A673 (cell line): ENCODE measurements around the gene MGAT3. TPM values are rescaled to one million over a fixed set of nuclear protein-coding genes. Genes with fewer than 3 reads are reported as not detected.

Experiments
- BruUV-seq: library from RNA; stranded (reverse); fragments of 400-500 nt; replicated peaks from 2 replicates; lab custom pipeline; 2021; lab: Mats Ljungman, UMichigan
- CTCF ChIA-PET: fragments of 300-600 bp; sonication (Branson Sonifier 250); formaldehyde crosslinking; loops from one replicate; lab custom pipeline; 2022; ENCODE audit warnings: antibody characterized with exemption; lab: Charles Lee
- POLR2A ChIA-PET: fragments of 300-600 bp; sonication (Branson Sonifier 250); formaldehyde crosslinking; loops from one replicate; lab custom pipeline; 2022; ENCODE audit warnings: antibody characterized with exemption; ENCODE audit not compliant: low non-redundant PET; lab: Charles Lee
- DNase-seq: peaks from one replicate; pipeline ENCODE4 v3.0.0-alpha.2; 2015; ENCODE audit warnings: low spot score
- H3K27ac ChIP-seq: fragments of 200-600 bp; sonication (generic); 2 replicates; pipeline ENCODE4 v1.5.1; 2016; ENCODE audit warnings: mixed run types, low read depth, mild to moderate bottlenecking, mixed read lengths, antibody characterized with exemption, low read length; ENCODE audit not compliant: poor library complexity, severe bottlenecking
- H3K27me3 ChIP-seq: fragments of 200-600 bp; sonication (generic); replicated peaks from 2 replicates; pipeline ENCODE4 v1.6.1; 2017; ENCODE audit warnings: mixed run types, low read depth, mild to moderate bottlenecking, mixed read lengths, antibody characterized with exemption, low read length; ENCODE audit not compliant: insufficient read depth, poor library complexity
- H3K36me3 ChIP-seq: fragments of 200-600 bp; sonication (generic); 2 replicates; pipeline ENCODE4 v1.6.1; 2016; ENCODE audit warnings: mixed run types, mild to moderate bottlenecking, mixed read lengths, antibody characterized with exemption, low read length; ENCODE audit not compliant: insufficient read depth, poor library complexity, severe bottlenecking
- H3K4me1 ChIP-seq: fragments of 200-600 bp; sonication (generic); 2 replicates; pipeline ENCODE4 v1.6.1; 2017; ENCODE audit warnings: mixed run types, mild to moderate bottlenecking, mixed read lengths, antibody characterized with exemption, low read length; ENCODE audit not compliant: insufficient read depth, poor library complexity, severe bottlenecking
- H3K4me3 ChIP-seq: fragments of 200-600 bp; sonication (generic); 2 replicates; pipeline ENCODE4 v1.5.1; 2016; ENCODE audit warnings: low read depth, mixed run types, mild to moderate bottlenecking, mixed read lengths, low read length; ENCODE audit not compliant: poor library complexity, severe bottlenecking
- H3K9me3 ChIP-seq: fragments of 200-600 bp; sonication (generic); 2 replicates; pipeline ENCODE4 v1.6.1; 2016; ENCODE audit warnings: mixed run types, low read depth, mild to moderate bottlenecking, mixed read lengths, antibody characterized with exemption, low read length; ENCODE audit not compliant: poor library complexity, severe bottlenecking
- EZH2 ChIP-seq: fragments of 200-600 bp; sonication (generic); IDR thresholded peaks from 2 replicates; pipeline ENCODE4 v1.6.1; 2017; ENCODE audit warnings: borderline replicate concordance, low read depth, mild to moderate bottlenecking, mixed read lengths, antibody characterized with exemption, low read length; ENCODE audit not compliant: poor library complexity, severe bottlenecking
- intact Hi-C: fragments of 100-400 bp; cut with micrococcal nuclease; formaldehyde crosslinking; loops from one replicate; pipeline ENCODE4 v1.10.0; 2022; ENCODE audit not compliant: unreplicated experiment
- total RNA-seq: library from RNA; stranded (reverse); gene quantifications from 2 replicates; pipeline ENCODE4 v1.2.3, GENCODE V29; 2021
- TF ChIP-seq, protein P1 (sequence below): fragments of 300-800, 200-600 bp; sonication (generic); conservative IDR thresholded peaks from 2 replicates; pipeline ENCODE4 v1.5.1; 2017; ENCODE audit warnings: low read depth, mild to moderate bottlenecking, antibody characterized with exemption, low read length, moderate library complexity, mixed read lengths

The MGAT3 gene
- total RNA-seq, 1 experiment from 2014 or later, result 2.7 TPM

DNA sequence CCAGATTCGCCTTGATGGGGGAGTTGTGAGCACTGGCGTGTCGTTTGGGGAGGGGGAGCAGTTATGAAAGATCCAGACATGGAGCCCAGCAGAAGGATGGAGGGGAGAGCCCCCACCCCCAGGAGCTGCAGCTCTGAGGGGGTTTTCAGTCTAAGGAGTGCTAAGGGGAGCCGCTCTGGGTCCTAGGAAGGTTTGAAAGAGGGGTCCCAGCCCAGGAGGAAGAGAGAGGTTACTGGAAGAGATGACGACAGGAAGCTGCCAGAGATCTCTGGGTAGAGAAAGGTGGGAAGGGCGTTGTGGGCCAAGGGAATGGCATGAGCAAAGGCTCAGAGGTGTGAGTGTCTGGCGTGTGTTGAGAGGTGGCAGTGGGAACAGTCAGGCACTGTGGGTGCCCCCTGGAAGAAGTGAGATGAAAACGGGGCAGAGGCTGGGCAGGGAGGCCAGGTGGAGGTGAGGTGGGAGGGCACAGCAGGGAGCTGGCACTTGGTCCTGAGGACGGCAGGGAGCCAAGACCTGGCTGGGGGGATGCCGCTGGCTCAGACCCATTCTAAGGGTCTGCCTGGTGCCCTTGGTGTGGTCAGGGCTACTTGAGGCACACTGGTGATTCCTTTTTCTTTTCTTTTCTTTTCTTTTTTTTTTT lies 1.8 kb downstream of the MGAT3 start:
- POLR2A ChIA-PET, result no interaction called here
- intact Hi-C loops, result no loop called here
- BruUV-seq, result no TSS peak

DNA sequence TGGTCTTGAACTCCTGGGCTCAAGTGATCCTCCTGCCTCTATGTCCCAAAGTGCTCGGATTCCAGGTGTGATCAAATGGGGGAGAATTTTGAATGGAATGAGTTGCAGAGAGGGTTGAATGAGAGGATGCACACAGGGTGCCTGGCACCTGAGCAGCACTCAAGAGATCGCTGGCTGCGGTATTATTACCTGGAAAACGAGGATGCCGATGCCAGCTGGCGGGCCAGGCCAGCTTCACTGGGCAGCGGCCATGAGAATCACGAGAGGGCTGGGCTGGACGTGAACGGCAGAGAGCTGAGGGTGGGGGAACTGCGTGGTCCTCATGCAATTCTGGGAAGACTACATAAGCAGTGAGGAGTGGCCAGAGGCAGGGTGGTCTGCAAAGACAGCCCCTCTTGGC lies 2.9 kb downstream of the MGAT3 start:
- Histone ChIP-seq H3K27me3 (no peaks in the 10 kb centered on the region), H3K36me3 (no peaks in the 10 kb centered on the region), H3K9me3 (no peaks in the 10 kb centered on the region), H3K4me1 (peaks cover 6% of the 10 kb centered on the region), H3K4me3 (no peak overlapping the region), H3K27ac (no peak overlapping the region)
- no peak for DNase-seq
- no peak for TF ChIP-seq EZH2
- TF ChIP-seq, protein P1, sequence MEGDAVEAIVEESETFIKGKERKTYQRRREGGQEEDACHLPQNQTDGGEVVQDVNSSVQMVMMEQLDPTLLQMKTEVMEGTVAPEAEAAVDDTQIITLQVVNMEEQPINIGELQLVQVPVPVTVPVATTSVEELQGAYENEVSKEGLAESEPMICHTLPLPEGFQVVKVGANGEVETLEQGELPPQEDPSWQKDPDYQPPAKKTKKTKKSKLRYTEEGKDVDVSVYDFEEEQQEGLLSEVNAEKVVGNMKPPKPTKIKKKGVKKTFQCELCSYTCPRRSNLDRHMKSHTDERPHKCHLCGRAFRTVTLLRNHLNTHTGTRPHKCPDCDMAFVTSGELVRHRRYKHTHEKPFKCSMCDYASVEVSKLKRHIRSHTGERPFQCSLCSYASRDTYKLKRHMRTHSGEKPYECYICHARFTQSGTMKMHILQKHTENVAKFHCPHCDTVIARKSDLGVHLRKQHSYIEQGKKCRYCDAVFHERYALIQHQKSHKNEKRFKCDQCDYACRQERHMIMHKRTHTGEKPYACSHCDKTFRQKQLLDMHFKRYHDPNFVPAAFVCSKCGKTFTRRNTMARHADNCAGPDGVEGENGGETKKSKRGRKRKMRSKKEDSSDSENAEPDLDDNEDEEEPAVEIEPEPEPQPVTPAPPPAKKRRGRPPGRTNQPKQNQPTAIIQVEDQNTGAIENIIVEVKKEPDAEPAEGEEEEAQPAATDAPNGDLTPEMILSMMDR, result no peak
- ChIA-PET CTCF (no interaction called here), POLR2A (no interaction called here)
- intact Hi-C loops, result no loop called here
- BruUV-seq, result no TSS peak

More for the DNA sequence above, 1.8 kb downstream of the MGAT3 start:
- Histone ChIP-seq H3K9me3 (no peaks in the 10 kb centered on the region), H3K27ac (no peak overlapping the region), H3K4me1 (peaks cover 6% of the 10 kb centered on the region), H3K4me3 (peak overlapping the region; percentile 71), H3K27me3 (no peaks in the 10 kb centered on the region), H3K36me3 (no peaks in the 10 kb centered on the region)
- CTCF ChIA-PET, result interaction anchor here (0.9 kb wide), 1 partner anchor 70 kb away, joined by 3 read pairs; no protein-coding TSS in a partner anchor
- DNase-seq, result no peak
- TF ChIP-seq EZH2, result no peak
- TF ChIP-seq, protein P1, result no peak

DNA sequence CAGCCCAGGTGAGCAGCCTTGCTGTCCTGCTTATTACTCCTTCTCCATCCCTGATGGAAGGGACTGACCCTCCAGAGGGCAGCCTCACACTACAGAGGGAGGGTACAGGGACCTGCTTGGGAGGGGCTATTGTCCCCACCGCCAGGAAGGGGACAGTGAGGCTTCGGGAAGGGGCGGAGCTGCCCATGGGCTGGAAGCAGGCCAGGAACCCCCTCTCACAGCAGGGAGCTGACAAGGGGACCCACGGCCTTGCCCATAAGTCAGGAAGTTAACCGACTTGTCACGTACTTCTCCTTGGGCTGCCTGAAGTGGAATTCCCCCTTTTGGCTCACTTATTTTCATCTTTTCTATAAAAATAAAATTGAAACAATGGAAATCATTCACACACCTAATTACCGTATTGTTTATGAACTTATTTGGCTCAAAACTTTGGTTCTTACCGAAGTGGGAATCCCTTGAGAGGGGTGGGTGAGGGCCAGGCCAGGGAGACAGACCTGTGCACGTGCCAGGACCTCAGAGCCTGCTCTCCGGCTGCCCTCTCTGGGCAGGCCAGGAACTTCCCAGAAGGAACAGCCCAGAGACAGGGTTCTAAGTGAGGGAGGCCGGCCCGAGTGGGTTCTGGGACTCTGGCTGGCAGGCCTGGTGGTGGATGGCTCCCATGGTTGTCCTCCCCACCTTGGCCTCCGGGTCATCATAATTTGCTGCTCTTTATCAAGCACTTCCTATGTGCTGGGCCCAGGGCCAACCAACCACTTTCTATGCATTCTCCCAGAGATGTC lies 5.8 kb downstream of the MGAT3 start:
- POLR2A ChIA-PET, result no interaction called here
- no peak overlapping the region for H3K4me3 ChIP-seq
- H3K27ac ChIP-seq, result no peak overlapping the region
- CTCF ChIA-PET, result no interaction called here
- no peak for DNase-seq
- H3K36me3 ChIP-seq, result no peaks in the 10 kb centered on the region
- peaks cover 6% of the 10 kb centered on the region for H3K4me1 ChIP-seq
- TF ChIP-seq, protein P1, result no peak
- TF ChIP-seq EZH2, result no peak
- no peaks in the 10 kb centered on the region for H3K9me3 ChIP-seq
- intact Hi-C loops, result no loop called here
- H3K27me3 ChIP-seq, result no peaks in the 10 kb centered on the region
- no TSS peak for BruUV-seq
